Panc1 (cell line): ENCODE results near the gene TNN. TPM values are rescaled to one million over a fixed set of nuclear protein-coding genes. Genes with fewer than 3 reads are reported as not detected.

ENCODE experiments used
- ATAC-seq: fragments of 200-7000 bp; cut with Tn5 transposase; 2 replicates; pipeline ENCODE4 v1.9.1; 2020; ENCODE audit warnings: mild to moderate bottlenecking, moderate library complexity
- BruUV-seq: library from RNA; stranded (reverse); fragments of 400-500 nt; replicated peaks from 2 replicates; lab custom pipeline; 2021; lab: Mats Ljungman, UMichigan
- CTCF ChIA-PET: fragments of 300-600 bp; sonication (Branson Sonifier 250); formaldehyde crosslinking; loops from one replicate; lab custom pipeline; 2022; ENCODE audit warnings: antibody characterized with exemption; lab: Charles Lee
- POLR2A ChIA-PET: fragments of 300-600 bp; sonication (Branson Sonifier 250); formaldehyde crosslinking; loops from one replicate; lab custom pipeline; 2022; ENCODE audit warnings: antibody characterized with exemption; lab: Charles Lee
- DNase-seq: peaks from one replicate; pipeline ENCODE4 v3.0.0-alpha.2; 2010; ENCODE audit warnings: low read depth, low spot score
- H3K27ac ChIP-seq: 2 replicates; pipeline ENCODE4 v1.5.1; 2011; ENCODE audit warnings: mild to moderate bottlenecking, low read length, inconsistent platforms
- H3K27me3 ChIP-seq: fragments of 200-500 bp; sonication (Bioruptor generic); 2 replicates; pipeline ENCODE4 v1.6.0; 2014; ENCODE audit warnings: low read length, inconsistent platforms; ENCODE audit not compliant: control insufficient read depth, insufficient read depth
- H3K36me3 ChIP-seq: fragments of 200-500 bp; sonication (Bioruptor generic); 2 replicates; pipeline ENCODE4 v1.5.1; 2014; ENCODE audit warnings: inconsistent platforms, mild to moderate bottlenecking, low read length, moderate library complexity; ENCODE audit not compliant: control insufficient read depth, insufficient read depth
- H3K4me1 ChIP-seq: 2 replicates; pipeline ENCODE4 v1.5.1; 2011; ENCODE audit warnings: inconsistent platforms, mild to moderate bottlenecking, low read length, moderate library complexity; ENCODE audit not compliant: control insufficient read depth, insufficient read depth
- H3K4me3 ChIP-seq, 2 experiments: 2 replicates each; pipeline ENCODE4 v1.5.1; 2011 to 2012; ENCODE audit warnings: low read depth in 2 of 2, low read length in 2 of 2, mild to moderate bottlenecking in 2 of 2, inconsistent platforms in 1 of 2, moderate library complexity in 1 of 2
- H3K9me3 ChIP-seq: fragments of 200-500 bp; sonication (Bioruptor generic); 2 replicates; pipeline ENCODE4 v1.5.1; 2014; ENCODE audit warnings: low read depth, mild to moderate bottlenecking, inconsistent platforms, low read length, moderate library complexity; ENCODE audit not compliant: control insufficient read depth, insufficient read depth
- POLR2AphosphoS5 ChIP-seq: IDR thresholded peaks from 2 replicates; pipeline ENCODE4 v1.6.1; 2012; ENCODE audit warnings: mild to moderate bottlenecking, low read depth, low read length, moderate library complexity
- SIN3A ChIP-seq: IDR thresholded peaks from 2 replicates; pipeline ENCODE4 v1.6.1; 2012; ENCODE audit warnings: low read depth, mild to moderate bottlenecking, low read length, moderate library complexity, borderline replicate concordance; ENCODE audit not compliant: insufficient read depth
- TCF7L2 ChIP-seq: IDR thresholded peaks from 2 replicates; pipeline ENCODE4 v1.6.1; 2011; ENCODE audit warnings: mild to moderate bottlenecking, low read depth, low read length, inconsistent platforms
- in situ Hi-C: cut with HindIII; loops from 2 replicates; pipeline ENCODE4 v1.10.0; 2016; ENCODE audit warnings: low sequenced_read_pairs, low pct_unique_long_range_greater_than_20kb
- intact Hi-C: fragments of 100-400 bp; cut with micrococcal nuclease; formaldehyde crosslinking; loops from one replicate; pipeline ENCODE4 v1.10.0; 2022; ENCODE audit not compliant: unreplicated experiment
- total RNA-seq: library from RNA; stranded (reverse); gene quantifications from one replicate; pipeline ENCODE4 v1.2.1, GENCODE V29; 2021; ENCODE audit not compliant: unreplicated experiment
- TF ChIP-seq, protein P1 (sequence below), 2 experiments: IDR thresholded peaks; 2 replicates each; pipeline ENCODE4 v1.6.1; 2011 to 2012; ENCODE audit warnings: low read depth in 2 of 2, control low read depth in 1 of 2, low read length in 1 of 2, mild to moderate bottlenecking in 1 of 2, moderate library complexity in 1 of 2; ENCODE audit not compliant: insufficient read depth in 1 of 2
- TF ChIP-seq, protein P2 (sequence below): fragments of 450-650 bp; IDR thresholded peaks from 2 replicates; pipeline ENCODE4 v1.5.1; 2017; ENCODE audit warnings: mild to moderate bottlenecking

Gene TNN
- total RNA-seq, 1 experiment from 2014 or later, result not detected

GRCh38 chr1:175193527-175193910 is 125.9 kb downstream of the TNN start:
- Histone ChIP-seq H3K9me3 (no peaks in the 10 kb centered on the region), H3K36me3 (peaks cover 8% of the 10 kb centered on the region; the same call in 1 of the 2 replicates), H3K4me3 (peak overlapping the region in 1 of 2 experiments; percentile 65; a peak in 1 of 4 replicates), H3K4me1 (peaks cover 7% of the 10 kb centered on the region), H3K27ac (no peak overlapping the region), H3K27me3 (peaks cover 3% of the 10 kb centered on the region; the same call in 1 of the 2 replicates)
- no TSS peak for BruUV-seq
- TF ChIP-seq, protein P1, sequence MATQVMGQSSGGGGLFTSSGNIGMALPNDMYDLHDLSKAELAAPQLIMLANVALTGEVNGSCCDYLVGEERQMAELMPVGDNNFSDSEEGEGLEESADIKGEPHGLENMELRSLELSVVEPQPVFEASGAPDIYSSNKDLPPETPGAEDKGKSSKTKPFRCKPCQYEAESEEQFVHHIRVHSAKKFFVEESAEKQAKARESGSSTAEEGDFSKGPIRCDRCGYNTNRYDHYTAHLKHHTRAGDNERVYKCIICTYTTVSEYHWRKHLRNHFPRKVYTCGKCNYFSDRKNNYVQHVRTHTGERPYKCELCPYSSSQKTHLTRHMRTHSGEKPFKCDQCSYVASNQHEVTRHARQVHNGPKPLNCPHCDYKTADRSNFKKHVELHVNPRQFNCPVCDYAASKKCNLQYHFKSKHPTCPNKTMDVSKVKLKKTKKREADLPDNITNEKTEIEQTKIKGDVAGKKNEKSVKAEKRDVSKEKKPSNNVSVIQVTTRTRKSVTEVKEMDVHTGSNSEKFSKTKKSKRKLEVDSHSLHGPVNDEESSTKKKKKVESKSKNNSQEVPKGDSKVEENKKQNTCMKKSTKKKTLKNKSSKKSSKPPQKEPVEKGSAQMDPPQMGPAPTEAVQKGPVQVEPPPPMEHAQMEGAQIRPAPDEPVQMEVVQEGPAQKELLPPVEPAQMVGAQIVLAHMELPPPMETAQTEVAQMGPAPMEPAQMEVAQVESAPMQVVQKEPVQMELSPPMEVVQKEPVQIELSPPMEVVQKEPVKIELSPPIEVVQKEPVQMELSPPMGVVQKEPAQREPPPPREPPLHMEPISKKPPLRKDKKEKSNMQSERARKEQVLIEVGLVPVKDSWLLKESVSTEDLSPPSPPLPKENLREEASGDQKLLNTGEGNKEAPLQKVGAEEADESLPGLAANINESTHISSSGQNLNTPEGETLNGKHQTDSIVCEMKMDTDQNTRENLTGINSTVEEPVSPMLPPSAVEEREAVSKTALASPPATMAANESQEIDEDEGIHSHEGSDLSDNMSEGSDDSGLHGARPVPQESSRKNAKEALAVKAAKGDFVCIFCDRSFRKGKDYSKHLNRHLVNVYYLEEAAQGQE (IDR thresholded peaks at IDR 0.05; ENCODE audit: insufficient read depth in 1 of 2, low read depth in 2 of 2, low read length in 1 of 2), result no peak
- TF ChIP-seq, protein P2, sequence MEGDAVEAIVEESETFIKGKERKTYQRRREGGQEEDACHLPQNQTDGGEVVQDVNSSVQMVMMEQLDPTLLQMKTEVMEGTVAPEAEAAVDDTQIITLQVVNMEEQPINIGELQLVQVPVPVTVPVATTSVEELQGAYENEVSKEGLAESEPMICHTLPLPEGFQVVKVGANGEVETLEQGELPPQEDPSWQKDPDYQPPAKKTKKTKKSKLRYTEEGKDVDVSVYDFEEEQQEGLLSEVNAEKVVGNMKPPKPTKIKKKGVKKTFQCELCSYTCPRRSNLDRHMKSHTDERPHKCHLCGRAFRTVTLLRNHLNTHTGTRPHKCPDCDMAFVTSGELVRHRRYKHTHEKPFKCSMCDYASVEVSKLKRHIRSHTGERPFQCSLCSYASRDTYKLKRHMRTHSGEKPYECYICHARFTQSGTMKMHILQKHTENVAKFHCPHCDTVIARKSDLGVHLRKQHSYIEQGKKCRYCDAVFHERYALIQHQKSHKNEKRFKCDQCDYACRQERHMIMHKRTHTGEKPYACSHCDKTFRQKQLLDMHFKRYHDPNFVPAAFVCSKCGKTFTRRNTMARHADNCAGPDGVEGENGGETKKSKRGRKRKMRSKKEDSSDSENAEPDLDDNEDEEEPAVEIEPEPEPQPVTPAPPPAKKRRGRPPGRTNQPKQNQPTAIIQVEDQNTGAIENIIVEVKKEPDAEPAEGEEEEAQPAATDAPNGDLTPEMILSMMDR, result no peak
- no peak for TF ChIP-seq TCF7L2
- no peak for TF ChIP-seq SIN3A
- no peak for TF ChIP-seq POLR2AphosphoS5
- intact Hi-C loops, result no loop called here
- POLR2A ChIA-PET, result no interaction called here
- CTCF ChIA-PET, result no interaction called here
- in situ Hi-C loops, result no loop called here
- DNase-seq, result no peak
- ATAC-seq, result no peak

DNA sequence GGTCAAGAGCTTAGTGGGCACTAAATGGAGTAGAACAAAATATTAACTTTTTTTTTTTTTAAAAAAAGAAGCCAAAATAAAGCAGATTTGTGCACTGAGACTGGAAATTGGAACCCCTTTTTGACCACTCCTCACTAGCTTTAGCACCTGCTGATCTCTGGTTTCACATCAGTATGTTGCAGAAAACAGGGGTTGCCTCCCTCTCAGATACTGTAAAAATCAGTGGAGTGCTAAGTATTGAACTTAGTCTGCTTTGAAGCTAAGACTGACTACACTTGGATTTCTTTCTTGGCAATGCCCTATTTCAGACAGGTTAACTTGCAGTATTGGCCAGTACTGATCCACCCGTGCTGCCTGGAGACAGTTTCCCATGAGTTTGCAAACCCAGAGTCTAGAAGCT is 127.6 kb downstream of the TNN start:
- no peak overlapping the region for H3K27ac ChIP-seq
- CTCF ChIA-PET, result interaction anchor here (0.6 kb wide), 1 partner anchor 165 kb away, joined by 6 read pairs; no protein-coding TSS in a partner anchor
- no peak for ATAC-seq
- no peak overlapping the region for H3K4me3 ChIP-seq
- no peaks in the 10 kb centered on the region for H3K9me3 ChIP-seq
- TF ChIP-seq POLR2AphosphoS5 (no peak), SIN3A (no peak), TCF7L2 (no peak)
- TF ChIP-seq, protein P2, result no peak
- intact Hi-C loops (no loop called here), in situ Hi-C loops (no loop called here)
- peaks cover 7% of the 10 kb centered on the region for H3K4me1 ChIP-seq
- H3K27me3 ChIP-seq, result peaks cover 6% of the 10 kb centered on the region
- no TSS peak for BruUV-seq
- peaks cover 8% of the 10 kb centered on the region; the same call in 1 of the 2 replicates for H3K36me3 ChIP-seq
- DNase-seq, result no peak
- POLR2A ChIA-PET, result no interaction called here
